Renal cortical epithelial cell (primary cell): ENCODE measurements around the gene ARMC5. TPM values are rescaled to one million over a fixed set of nuclear protein-coding genes. Genes with fewer than 3 reads are reported as not detected.
A peak's percentile ranks its signal among the peaks of the same experiment; 100 is the strongest.
"Not testable (repeated sequence)": the region's sequence is repeated elsewhere in the genome, so short reads cannot be mapped to it uniquely, and the experiment has no call there.

Source experiments
- DNase-seq: peaks from one replicate; pipeline ENCODE4 v3.0.0-alpha.2; 2011; ENCODE audit warnings: low read depth
- total RNA-seq: library from RNA; depleted of rRNA; stranded (reverse); fragments of >200 nt; gene quantifications from 2 replicates; pipeline ENCODE4 v1.2.3, GENCODE V29; 2014

ARMC5 gene
- total RNA-seq, result 5.4 and 8.7 TPM in 2 replicates

GRCh38 chr16:31458844-31459686 lies at the start of gene ARMC5:
ARMC5 (plus strand) TSS chr16:31459501; CDS start chr16:31459525, 24 bp downstream.
- peak; percentile 96 for DNase-seq

GRCh38 chr16:31410082-31410481 lies 49.2 kb upstream of the ARMC5 start:
- no peak for DNase-seq

DNA sequence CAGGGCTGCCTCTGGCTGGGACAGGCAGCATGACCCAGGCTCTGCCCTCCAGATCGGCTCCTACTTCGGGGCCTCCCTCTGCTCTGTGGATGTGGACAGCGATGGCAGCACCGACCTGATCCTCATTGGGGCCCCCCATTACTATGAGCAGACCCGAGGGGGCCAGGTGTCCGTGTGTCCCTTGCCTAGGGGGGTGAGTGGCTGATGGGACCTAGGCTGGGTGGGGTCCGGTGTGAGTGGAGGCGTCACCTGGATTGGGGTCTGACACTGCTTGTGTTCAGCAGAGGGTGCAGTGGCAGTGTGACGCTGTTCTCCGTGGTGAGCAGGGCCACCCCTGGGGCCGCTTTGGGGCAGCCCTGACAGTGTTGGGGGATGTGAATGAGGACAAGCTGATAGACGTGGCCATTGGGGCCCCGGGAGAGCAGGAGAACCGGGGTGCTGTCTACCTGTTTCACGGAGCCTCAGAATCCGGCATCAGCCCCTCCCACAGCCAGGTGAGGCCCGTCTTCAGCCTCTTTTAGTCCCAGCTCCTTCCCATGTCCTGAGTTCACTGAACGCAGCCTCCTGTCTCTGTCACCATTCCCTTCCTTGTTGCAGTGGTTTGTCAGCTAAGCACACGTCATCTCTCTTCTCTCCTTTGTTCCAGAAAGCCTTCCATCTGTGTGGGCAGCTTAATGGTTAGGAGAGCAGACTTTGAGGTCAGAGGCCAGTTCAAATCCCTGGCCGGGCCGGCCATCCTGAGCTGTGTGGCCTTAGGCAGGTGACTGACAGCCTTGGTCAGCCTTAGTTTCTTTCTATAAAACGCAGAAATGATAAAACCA lies 48.1 kb upstream of the ARMC5 start:
- no peak for DNase-seq

GRCh38 chr16:31412750-31413149 lies 46.6 kb upstream of the ARMC5 start:
- DNase-seq, result no peak

DNA sequence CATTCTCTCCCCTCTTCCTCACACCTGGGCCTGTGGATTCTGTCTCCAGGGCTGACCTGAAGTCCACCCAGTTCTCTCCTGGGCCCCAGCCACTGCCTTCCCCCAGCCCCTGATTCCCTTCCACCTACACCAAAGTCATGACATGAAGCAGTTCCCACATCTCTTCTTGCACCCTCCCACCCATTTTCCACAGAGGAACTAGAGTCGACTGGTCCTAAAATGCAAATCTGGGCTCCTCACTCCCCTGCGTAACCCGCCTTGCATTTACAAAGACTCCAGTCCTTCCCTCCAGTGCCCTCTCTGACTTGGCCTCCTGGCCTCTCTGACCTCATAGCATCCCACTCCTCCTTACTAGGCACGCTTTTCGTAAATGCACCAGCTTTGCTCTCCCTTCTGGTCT lies 45.9 kb upstream of the ARMC5 start:
- no peak for DNase-seq

DNA sequence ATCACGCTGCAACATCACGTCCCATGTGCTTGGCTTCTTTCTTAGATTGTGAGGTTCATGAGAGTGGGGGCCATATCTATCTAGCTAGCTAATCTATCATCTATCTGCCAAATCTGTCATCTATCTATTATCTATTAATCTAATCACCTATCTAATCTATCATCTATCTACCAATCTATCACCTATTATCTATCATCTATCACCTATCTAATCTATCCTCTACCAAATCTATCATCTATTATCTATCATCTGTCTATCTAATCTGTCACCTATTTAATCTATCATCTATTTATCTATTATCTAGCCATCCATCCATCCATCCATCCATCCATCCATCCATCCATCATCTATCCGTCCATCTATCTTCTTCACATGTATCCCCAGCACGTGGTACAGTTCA lies 45.4 kb upstream of the ARMC5 start:
- no peak for DNase-seq

DNA sequence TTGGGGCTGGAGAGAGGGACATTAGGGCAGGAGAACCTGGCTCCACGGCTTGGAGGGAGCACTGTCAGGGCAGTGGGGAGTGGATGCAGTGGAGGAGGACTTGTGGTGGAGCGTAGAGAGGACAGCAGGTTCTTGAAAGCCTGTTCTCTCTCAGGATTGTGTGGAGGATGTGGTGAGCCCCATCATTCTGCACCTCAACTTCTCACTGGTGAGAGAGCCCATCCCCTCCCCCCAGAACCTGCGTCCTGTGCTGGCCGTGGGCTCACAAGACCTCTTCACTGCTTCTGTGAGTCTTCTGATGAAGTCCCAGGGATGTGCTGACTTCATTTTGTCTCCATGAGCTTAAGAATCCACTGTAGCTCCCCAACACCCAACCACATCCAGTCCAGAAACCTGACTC lies 44.6 kb upstream of the ARMC5 start:
- no peak for DNase-seq

- no peak for DNase-seq
These were observed 42.9 kb upstream of the ARMC5 start for GRCh38 chr16:31416371-31416770.

- DNase-seq, result not testable (repeated sequence)
These were observed 42.3 kb upstream of the ARMC5 start for GRCh38 chr16:31417036-31417435.

- no peak for DNase-seq
These were observed 41.4 kb upstream of the ARMC5 start for GRCh38 chr16:31417916-31418315.

- DNase-seq, result no peak
These were observed 39.3 kb upstream of the ARMC5 start for GRCh38 chr16:31420037-31420436.

- DNase-seq, result no peak
These were observed 37.7 kb upstream of the ARMC5 start for GRCh38 chr16:31421587-31421986.

GRCh38 chr16:31423241-31423640 lies 36.1 kb upstream of the ARMC5 start:
- no peak for DNase-seq

DNA sequence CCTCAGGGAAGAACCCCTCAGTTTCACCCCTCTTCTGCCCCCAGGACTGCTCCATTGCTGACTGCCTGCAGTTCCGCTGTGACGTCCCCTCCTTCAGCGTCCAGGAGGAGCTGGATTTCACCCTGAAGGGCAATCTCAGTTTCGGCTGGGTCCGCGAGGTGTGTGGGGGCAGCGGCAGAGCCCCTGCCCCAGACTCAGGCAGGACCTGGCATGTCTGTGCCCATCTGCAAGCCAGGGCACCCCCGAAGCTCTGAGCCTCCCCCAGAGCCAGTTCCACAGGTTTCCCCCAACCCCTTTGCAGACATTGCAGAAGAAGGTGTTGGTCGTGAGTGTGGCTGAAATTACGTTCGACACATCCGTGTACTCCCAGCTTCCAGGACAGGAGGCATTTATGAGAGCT lies 35.5 kb upstream of the ARMC5 start:
- no peak for DNase-seq

- DNase-seq, result no peak
These were observed 31.6 kb upstream of the ARMC5 start for GRCh38 chr16:31427441-31428278.

- DNase-seq, result no peak
These were observed 31.1 kb upstream of the ARMC5 start, which contains the start of gene COX6A2 for GRCh38 chr16:31428279-31428597. COX6A2 (minus strand) TSS chr16:31428360; CDS start chr16:31428325, 35 bp downstream.

- DNase-seq, result no peak
These were observed 30.6 kb upstream of the ARMC5 start for GRCh38 chr16:31428638-31429247.

DNA sequence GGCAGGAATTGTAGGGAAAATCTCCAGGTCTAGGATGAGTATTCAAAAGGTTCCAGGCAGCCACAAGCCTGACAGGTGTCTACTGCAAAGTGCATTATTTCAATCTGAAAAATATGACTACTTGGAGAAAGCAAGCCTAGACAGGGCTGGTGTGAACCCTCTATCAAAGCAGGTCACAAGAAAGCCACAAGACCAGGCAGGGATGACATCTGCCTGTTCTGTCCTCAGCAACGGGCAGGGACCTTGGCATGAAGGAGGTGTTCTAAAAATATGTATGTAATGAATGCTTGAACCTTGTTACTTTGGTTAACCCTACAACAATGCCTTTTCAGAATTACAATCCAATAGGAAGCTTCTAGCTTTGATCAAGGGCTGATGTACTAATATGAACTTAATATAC lies 30.0 kb upstream of the ARMC5 start:
- no peak for DNase-seq

DNA sequence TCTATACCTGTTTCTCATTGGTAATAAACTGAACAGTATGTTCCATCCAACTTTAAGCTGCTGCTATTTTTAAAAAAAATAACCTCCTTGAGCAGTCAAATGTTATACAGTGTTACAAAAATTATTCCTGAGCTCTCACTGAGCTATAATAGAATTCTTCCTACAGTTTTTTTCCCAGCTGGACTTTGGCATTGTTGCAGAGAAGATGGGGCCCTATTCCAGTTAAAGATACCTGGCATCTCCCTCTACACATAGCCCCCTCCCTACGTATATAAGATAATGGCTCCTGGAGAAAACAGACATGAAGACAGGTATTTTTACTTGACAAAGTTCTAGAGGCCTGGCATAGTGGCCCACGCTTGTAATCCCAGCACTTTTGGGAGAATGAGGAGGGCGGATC lies 29.5 kb upstream of the ARMC5 start:
- no peak for DNase-seq

GRCh38 chr16:31430380-31431052 lies 28.8 kb upstream of the ARMC5 start:
- DNase-seq, result no peak
